Measurements from ENCODE around the gene HHIPL1.

GRCh38 chr14:99728231-99728920 is 83.4 kb downstream of the HHIPL1 start:
- TF ChIP-seq CTCF (IDR thresholded peaks at IDR 0.05; ENCODE audit: insufficient read depth, low read length, poor library complexity, severe bottlenecking) (no peak), EZH2phosphoT487 (conservative IDR thresholded peaks at IDR 0.05; ENCODE audit: low read length) (no peak)
